K562 (cell line): ENCODE data around the gene CHAC1. TPM values are rescaled to one million over a fixed set of nuclear protein-coding genes. Genes with fewer than 3 reads are reported as not detected.

Source experiments
- ATAC-seq: fragments of 200-7000 bp; cut with Tn5 transposase; 3 replicates; pipeline ENCODE4 v1.9.1; 2020; ENCODE audit warnings: moderate library complexity
- BruUV-seq: library from RNA; stranded (reverse); fragments of 400-500 nt; replicated peaks from 2 replicates; lab custom pipeline; 2021; lab: Mats Ljungman, UMichigan
- CTCF ChIA-PET: fragments of 300-600 bp; formaldehyde crosslinking; extraction: SDS; loops from one replicate; lab custom pipeline; 2021; ENCODE audit warnings: low intra/inter-chr PET ratio; lab: Yijun Ruan, JAX
- POLR2A ChIA-PET: fragments of 300-600, 350-650 bp; sonication (Branson Sonifier 250); formaldehyde crosslinking; extraction: SDS; loops from one replicate; lab custom pipeline; 2021; ENCODE audit warnings: antibody characterized with exemption, inconsistent platforms; lab: Yijun Ruan, JAX
- DNase-seq, 4 experiments: peaks; one replicate each; pipeline versions ENCODE4 v3.0.0 to v3.0.0-alpha.2; 2011 to 2018; ENCODE audit warnings: low spot score in 3 of 4, mixed read lengths in 3 of 4; ENCODE audit errors: extremely low read depth in 1 of 4
- FAIRE-seq: peaks from 2 replicates; lab custom pipeline; 2011; peaks lifted over from hg19 to GRCh38; lab: Jason Lieb, UNC
- H2AFZ ChIP-seq: 2 replicates; pipeline ENCODE4 v1.6.0; 2011; ENCODE audit warnings: low read depth, low read length, control low read depth, inconsistent platforms
- H3K27ac ChIP-seq: fragments of 200-600 bp; 3 replicates; pipeline ENCODE4 v1.8.0; 2011; ENCODE audit warnings: low read depth, mild to moderate bottlenecking, control low read depth, inconsistent platforms, low read length, moderate library complexity, mixed read lengths; ENCODE audit errors: extremely low read depth
- H3K27me3 ChIP-seq, 2 experiments: fragments of 300-600 bp in 1 of 2; 2 replicates in 1 of 2; 3 replicates in 1 of 2; pipeline versions ENCODE4 v1.6.0 to v1.8.0; 2011; ENCODE audit warnings: inconsistent platforms in 2 of 2, low read length in 2 of 2, mild to moderate bottlenecking in 1 of 2, mixed read lengths in 1 of 2, moderate library complexity in 1 of 2; ENCODE audit not compliant: control insufficient read depth in 2 of 2, insufficient read depth in 2 of 2
- H3K36me3 ChIP-seq: fragments of 300-600 bp; 3 replicates; pipeline ENCODE4 v1.8.0; 2011; ENCODE audit warnings: mild to moderate bottlenecking, low read length, inconsistent platforms; ENCODE audit not compliant: control insufficient read depth, insufficient read depth
- H3K4me1 ChIP-seq, 2 experiments: fragments of 200-600 bp in 1 of 2; replicated peaks in 1 of 2; 2 replicates in 1 of 2; 3 replicates in 1 of 2; pipeline versions ENCODE4 v1.5.1 to v1.8.0; 2011; ENCODE audit warnings: inconsistent platforms in 2 of 2, low read length in 2 of 2, mild to moderate bottlenecking in 1 of 2, mixed read lengths in 1 of 2, moderate library complexity in 1 of 2; ENCODE audit not compliant: control insufficient read depth in 2 of 2, insufficient read depth in 2 of 2
- H3K4me2 ChIP-seq: 2 replicates; pipeline ENCODE4 v1.6.1; 2011; ENCODE audit warnings: low read length, control low read depth, inconsistent platforms, mixed read lengths; ENCODE audit not compliant: insufficient read depth
- H3K4me3 ChIP-seq: fragments of 200-600 bp; sonication (generic), shearing (Covaris generic); 2 replicates; pipeline ENCODE4 v1.5.1; 2016; ENCODE audit warnings: control low read depth, inconsistent platforms
- H3K79me2 ChIP-seq: fragments of 200-600 bp; 3 replicates; pipeline ENCODE4 v1.8.0; 2011; ENCODE audit warnings: low read length, inconsistent platforms; ENCODE audit not compliant: control insufficient read depth, insufficient read depth
- H3K9ac ChIP-seq, 2 experiments: 2 replicates each; pipeline versions ENCODE4 v1.6.0 to v1.6.1; 2011; ENCODE audit warnings: low read depth in 2 of 2, low read length in 2 of 2, control low read depth in 1 of 2, inconsistent platforms in 1 of 2, mild to moderate bottlenecking in 1 of 2, mixed read lengths in 1 of 2; ENCODE audit not compliant: insufficient read depth in 1 of 2
- H3K9me1 ChIP-seq: one replicate; pipeline ENCODE4 v1.6.0; 2011; ENCODE audit warnings: inconsistent platforms, mild to moderate bottlenecking, low read length, moderate library complexity; ENCODE audit not compliant: control insufficient read depth, insufficient read depth
- H3K9me3 ChIP-seq: replicated peaks from 2 replicates; pipeline ENCODE4 v1.5.1; 2011; ENCODE audit warnings: low read depth, low read length, inconsistent platforms; ENCODE audit not compliant: control insufficient read depth, insufficient read depth
- H4K20me1 ChIP-seq: replicated peaks from 2 replicates; pipeline ENCODE4 v1.6.1; 2011; ENCODE audit warnings: low read length, inconsistent platforms, mixed read lengths; ENCODE audit not compliant: control insufficient read depth, insufficient read depth
- NFIC ChIP-seq: fragments of 450-650 bp; IDR thresholded peaks from 2 replicates; pipeline ENCODE4 v1.6.1; 2017; ENCODE audit warnings: mild to moderate bottlenecking, inconsistent platforms
- PPARD ChIP-seq: fragments of 250-450 bp; sonication (Bioruptor Pico); IDR thresholded peaks from 2 replicates; pipeline ENCODE4 v1.8.0; 2022; ENCODE audit warnings: inconsistent platforms, mild to moderate bottlenecking, moderate library complexity
- ZEB2 ChIP-seq: fragments of 450-650 bp; IDR thresholded peaks from 2 replicates; pipeline ENCODE4 v1.6.1; 2016
- WGBS: fragments of 100-300 bp; shearing (Covaris generic); methylation state at CpG from one replicate; pipeline ENCODE4 v1.1.6; 2016; ENCODE audit warnings: low coverage, mixed read lengths; ENCODE audit not compliant: insufficient coverage; ENCODE audit errors: missing lambda C conversion rate; 5-methylcytosine and 5-hydroxymethylcytosine counted together
- in situ Hi-C: fragments of 300-500 bp; cut with MboI; formaldehyde crosslinking; loops from 4 replicates; pipeline ENCODE4 v1.15.0; 2018; ENCODE audit warnings: inconsistent platforms, mixed read lengths
- intact Hi-C: fragments of 100-400 bp; cut with micrococcal nuclease; formaldehyde crosslinking; loops from 2 replicates; pipeline ENCODE4 v1.14.2; 2022
- polyA plus RNA-seq, 8 experiments: library from polyadenylated mRNA; depleted of rRNA in 4 of 8; stranded (reverse) in 5 of 8; unstranded in 3 of 8; fragments of >200 nt; fragmentation: Nextera tagmentation in 2 of 8; fragmentation: Illumina TruSeq in 1 of 8; extraction: Ambion mirVana in 2 of 8; extraction: Trizol in 1 of 8; gene quantifications; 2 replicates each; pipeline versions ENCODE4 v1.2.1 to v1.2.3, GENCODE V29; 2011 to 2014; ENCODE audit warnings: inconsistent platforms in 1 of 8, missing spikeins in 1 of 8
- total RNA-seq, 7 experiments: library from RNA; depleted of rRNA in 6 of 7; stranded (reverse); fragments of >200 nt in 6 of 7; fragmentation: Illumina TruSeq in 2 of 7; extraction: Trizol in 2 of 7; gene quantifications; 2 replicates each; pipeline versions ENCODE4 v1.2.1 to v1.2.3, GENCODE V29; 2011 to 2021; ENCODE audit warnings: low replicate concordance in 1 of 7
- TF ChIP-seq, protein P1 (sequence below): fragments of 450-650 bp; conservative IDR thresholded peaks from 2 replicates; pipeline ENCODE4 v1.6.1; 2016; ENCODE audit warnings: missing genetic modification characterization, low read depth, mild to moderate bottlenecking, missing compliant biosample characterization, moderate library complexity

The CHAC1 gene
- total and polyA plus RNA-seq, 9 of the 15 experiments (the other 6 are each of a cell fraction or from before 2014, with no cell fraction given) = 0.47 to 39.0 (median 7.5) TPM

DNA sequence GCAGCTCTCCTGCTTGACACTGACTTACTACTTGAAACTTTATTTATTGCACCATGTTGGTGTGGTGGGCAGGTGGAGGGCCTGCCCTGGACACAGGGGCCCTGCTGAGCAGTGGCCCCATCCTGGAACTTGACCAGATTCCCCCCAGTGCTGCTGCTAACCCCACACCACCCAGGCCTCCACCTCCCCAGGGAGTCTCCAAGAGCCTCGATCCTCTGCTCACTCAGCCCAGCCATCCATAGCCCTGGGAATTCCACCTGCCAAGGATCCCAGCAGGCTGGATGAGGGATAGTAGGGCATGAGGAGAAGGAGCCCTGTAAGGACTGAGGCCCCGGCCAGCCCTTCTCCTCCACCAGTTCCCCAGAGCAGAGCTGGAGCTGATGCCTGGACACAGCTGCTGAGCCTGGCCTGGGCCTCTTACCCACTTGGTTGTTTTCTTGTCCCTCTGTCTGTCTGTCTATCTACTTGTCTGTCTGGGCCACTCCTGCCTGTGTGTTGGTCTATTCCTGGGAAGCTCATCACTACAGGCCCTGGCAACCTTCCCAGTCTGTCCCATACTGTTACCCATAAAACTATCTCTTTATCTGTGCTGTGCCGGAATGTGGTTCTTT is 2.8 kb downstream of the CHAC1 start:
- POLR2A ChIA-PET = interaction anchor here (0.6 to 3.1 kb wide), 10 partner anchors 9 to 925 kb away, joined by 3 to 16 read pairs (median 4); no protein-coding TSS in a partner anchor
- H2AFZ ChIP-seq = no peak overlapping the region
- peak overlapping the region; percentile 14; the same call in 1 of the 2 replicates for H3K4me2 ChIP-seq
- FAIRE-seq (no peak), DNase-seq (no peak)
- H4K20me1 ChIP-seq = peaks cover 5% of the 10 kb centered on the region; the same call in 1 of the 2 replicates
- no peaks in the 10 kb centered on the region; the same call in 2 of the 3 replicates for H3K36me3 ChIP-seq
- WGBS = 38% methylated on average over 2 of the region's 3 CpGs
- H3K9ac ChIP-seq = peak overlapping the region in 1 of 2 experiments; percentile 57; a peak in 2 of 4 replicates
- peaks cover 7 to 40% of the 10 kb centered on the region in 2 experiments; a peak in 4 of 5 replicates for H3K4me1 ChIP-seq
- TF ChIP-seq, protein P1, sequence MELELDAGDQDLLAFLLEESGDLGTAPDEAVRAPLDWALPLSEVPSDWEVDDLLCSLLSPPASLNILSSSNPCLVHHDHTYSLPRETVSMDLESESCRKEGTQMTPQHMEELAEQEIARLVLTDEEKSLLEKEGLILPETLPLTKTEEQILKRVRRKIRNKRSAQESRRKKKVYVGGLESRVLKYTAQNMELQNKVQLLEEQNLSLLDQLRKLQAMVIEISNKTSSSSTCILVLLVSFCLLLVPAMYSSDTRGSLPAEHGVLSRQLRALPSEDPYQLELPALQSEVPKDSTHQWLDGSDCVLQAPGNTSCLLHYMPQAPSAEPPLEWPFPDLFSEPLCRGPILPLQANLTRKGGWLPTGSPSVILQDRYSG (tag) = no peak
- TF ChIP-seq ZEB2 (no peak), PPARD (CRISPR knock-in tag) (no peak), NFIC (0 out of 2 replicates have a peak, but pooled peaks have one; percentile 25)
- TF ChIP-seq, all 486 proteins: peak for 1
- CTCF ChIA-PET = no interaction called here
- Histone ChIP-seq H3K27ac (no peak overlapping the region), H3K4me3 (no peak overlapping the region), H3K9me3 (no peaks in the 10 kb centered on the region), H3K27me3 (no peaks in the 10 kb centered on the region; a peak in 1 of 5 replicates), H3K79me2 (peaks cover 9% of the 10 kb centered on the region; the same call in 2 of the 3 replicates), H3K9me1 (peaks cover 2% of the 10 kb centered on the region)
- ATAC-seq = no peak
- intact Hi-C loops (no loop called here), in situ Hi-C loops (no loop called here)
- no TSS peak for BruUV-seq
